ENCODE data around the gene SUOX.
A peak's percentile ranks its signal among the peaks of the same experiment; 100 is the strongest.

SUOX gene

GRCh38 chr12:56020423-56021184 lies 23.5 kb downstream of the SUOX start, which contains the start of gene IKZF4:
Gene IKZF4 (plus strand): TSS chr12:56021043. CDS start chr12:56021494, 451 bp downstream.
- Histone ChIP-seq H3K79me2 (ENCODE audit: control insufficient read depth, insufficient read depth, low read length, poor library complexity) (no peaks in the 10 kb centered on the region), H2BK120ac (ENCODE audit: insufficient read depth, low read length, poor library complexity) (peak within 1 kb of the TSS; percentile 52), H3K79me1 (ENCODE audit: low read length) (peaks cover 11% of the 10 kb centered on the region), H2BK12ac (ENCODE audit: low read length) (peak within 1 kb of the TSS; percentile 15), H2AFZ (ENCODE audit: insufficient read depth, low read length, poor library complexity) (peak within 1 kb of the TSS; percentile 13), H3K36me3 (ENCODE audit: control insufficient read depth in 1 of 2, insufficient read depth in 2 of 2, low read length in 2 of 2) (peaks cover 2% of the 10 kb centered on the region in 2 experiments), H3K14ac (ENCODE audit: low read length) (peak within 1 kb of the TSS; percentile 10), H3K27me3 (ENCODE audit: insufficient read depth, low read length) (no peaks in the 10 kb centered on the region), H4K8ac (ENCODE audit: low read depth, low read length) (peak within 1 kb of the TSS; percentile 85), H4K12ac (ENCODE audit: low read depth, low read length) (peak within 1 kb of the TSS; percentile 13), H3K18ac (ENCODE audit: low read length) (peak within 1 kb of the TSS; percentile 1), H4K91ac (ENCODE audit: low read depth, low read length) (peak within 1 kb of the TSS; percentile 71), H3K4me2 (ENCODE audit: low read length) (peak within 1 kb of the TSS; percentile 49), H3K9me3 (ENCODE audit: insufficient read depth, low read depth, low read length) (peaks cover 1% of the 10 kb centered on the region), H2BK5ac (ENCODE audit: low read depth, low read length, poor library complexity) (peak within 1 kb of the TSS; percentile 7), H3K4me3 (ENCODE audit: low read depth, low read length) (no peak within 1 kb of the TSS), H3K4me1 (ENCODE audit: control insufficient read depth in 1 of 2, insufficient read depth in 2 of 2, low read length in 2 of 2) (peaks cover 12 to 19% of the 10 kb centered on the region in 2 experiments), H3K27ac (ENCODE audit: low read depth, low read length) (peak within 1 kb of the TSS; percentile 2), H3K23ac (ENCODE audit: low read length) (no peak within 1 kb of the TSS), H2AK5ac (ENCODE audit: low read length) (no peak within 1 kb of the TSS), H3K4ac (ENCODE audit: low read depth, low read length) (no peak within 1 kb of the TSS), H3K9ac (ENCODE audit: low read length) (no peak within 1 kb of the TSS)
- no CpG with 5 or more reads among the region's 10 CpGs for WGBS (ENCODE audit: extremely low coverage, insufficient coverage, insufficient read length)
- no peak for DNase-seq

- no peak overlapping the region for H3K4ac ChIP-seq (ENCODE audit: low read depth, low read length)
- peaks cover 1% of the 10 kb centered on the region for H3K9me3 ChIP-seq (ENCODE audit: insufficient read depth, low read depth, low read length)
- no peak overlapping the region for H4K12ac ChIP-seq (ENCODE audit: low read depth, low read length)
- no peaks in the 10 kb centered on the region for H3K79me2 ChIP-seq (ENCODE audit: control insufficient read depth, insufficient read depth, low read length, poor library complexity)
- WGBS (ENCODE audit: extremely low coverage, insufficient coverage, insufficient read length) = no CpG with 5 or more reads among the region's 2 CpGs
- H3K14ac ChIP-seq (ENCODE audit: low read length) = no peak overlapping the region
- H2BK12ac ChIP-seq (ENCODE audit: low read length) = no peak overlapping the region
- H4K91ac ChIP-seq (ENCODE audit: low read depth, low read length) = no peak overlapping the region
- no peak for DNase-seq
- no peak overlapping the region for H3K9ac ChIP-seq (ENCODE audit: low read length)
- no peak overlapping the region for H3K27ac ChIP-seq (ENCODE audit: low read depth, low read length)
- H4K8ac ChIP-seq (ENCODE audit: low read depth, low read length) = peak overlapping the region; percentile 29
- H3K4me3 ChIP-seq (ENCODE audit: low read depth, low read length) = no peak overlapping the region
- no peak overlapping the region for H2AK5ac ChIP-seq (ENCODE audit: low read length)
- no peak overlapping the region for H2BK120ac ChIP-seq (ENCODE audit: insufficient read depth, low read length, poor library complexity)
- H3K23ac ChIP-seq (ENCODE audit: low read length) = no peak overlapping the region
- H2BK5ac ChIP-seq (ENCODE audit: low read depth, low read length, poor library complexity) = no peak overlapping the region
- no peaks in the 10 kb centered on the region for H3K27me3 ChIP-seq (ENCODE audit: insufficient read depth, low read length)
- H3K36me3 ChIP-seq (ENCODE audit: control insufficient read depth in 1 of 2, insufficient read depth in 2 of 2, low read length in 2 of 2) = peaks cover 6 to 7% of the 10 kb centered on the region in 2 experiments
- H3K4me2 ChIP-seq (ENCODE audit: low read length) = no peak overlapping the region
- peaks cover 13% of the 10 kb centered on the region for H3K79me1 ChIP-seq (ENCODE audit: low read length)
- H2AFZ ChIP-seq (ENCODE audit: insufficient read depth, low read length, poor library complexity) = no peak overlapping the region
- no peak overlapping the region for H3K18ac ChIP-seq (ENCODE audit: low read length)
- H3K4me1 ChIP-seq (ENCODE audit: control insufficient read depth in 1 of 2, insufficient read depth in 2 of 2, low read length in 2 of 2) = peaks cover 9 to 20% of the 10 kb centered on the region in 2 experiments
Measured at GRCh38 chr12:56021889-56022497, 24.9 kb downstream of the SUOX start.

GRCh38 chr12:56028511-56029165 lies 31.6 kb downstream of the SUOX start:
- H3K18ac ChIP-seq (ENCODE audit: low read length) = peak overlapping the region; percentile 33
- no peaks in the 10 kb centered on the region for H3K79me2 ChIP-seq (ENCODE audit: control insufficient read depth, insufficient read depth, low read length, poor library complexity)
- no peak overlapping the region for H3K4me3 ChIP-seq (ENCODE audit: low read depth, low read length)
- peaks cover 1% of the 10 kb centered on the region for H3K9me3 ChIP-seq (ENCODE audit: insufficient read depth, low read depth, low read length)
- no peak overlapping the region for H3K14ac ChIP-seq (ENCODE audit: low read length)
- H3K23ac ChIP-seq (ENCODE audit: low read length) = no peak overlapping the region
- H3K9ac ChIP-seq (ENCODE audit: low read length) = no peak overlapping the region
- H4K12ac ChIP-seq (ENCODE audit: low read depth, low read length) = no peak overlapping the region
- no peak overlapping the region for H2AK5ac ChIP-seq (ENCODE audit: low read length)
- peak overlapping the region; percentile 32 for H4K91ac ChIP-seq (ENCODE audit: low read depth, low read length)
- H2BK5ac ChIP-seq (ENCODE audit: low read depth, low read length, poor library complexity) = peak overlapping the region; percentile 64
- no peak overlapping the region for H3K4ac ChIP-seq (ENCODE audit: low read depth, low read length)
- DNase-seq = no peak
- H3K4me2 ChIP-seq (ENCODE audit: low read length) = no peak overlapping the region
- H3K79me1 ChIP-seq (ENCODE audit: low read length) = peaks cover 6% of the 10 kb centered on the region
- WGBS (ENCODE audit: extremely low coverage, insufficient coverage, insufficient read length) = no CpG with 5 or more reads among the region's 5 CpGs
- H2BK120ac ChIP-seq (ENCODE audit: insufficient read depth, low read length, poor library complexity) = no peak overlapping the region
- H4K8ac ChIP-seq (ENCODE audit: low read depth, low read length) = no peak overlapping the region
- no peak overlapping the region for H2BK12ac ChIP-seq (ENCODE audit: low read length)
- H3K36me3 ChIP-seq (ENCODE audit: control insufficient read depth in 1 of 2, insufficient read depth in 2 of 2, low read length in 2 of 2) = peaks cover 19% of the 10 kb centered on the region in 2 experiments
- peak overlapping the region; percentile 74 for H3K27ac ChIP-seq (ENCODE audit: low read depth, low read length)
- no peak overlapping the region for H2AFZ ChIP-seq (ENCODE audit: insufficient read depth, low read length, poor library complexity)
- no peaks in the 10 kb centered on the region for H3K27me3 ChIP-seq (ENCODE audit: insufficient read depth, low read length)
- H3K4me1 ChIP-seq (ENCODE audit: control insufficient read depth in 1 of 2, insufficient read depth in 2 of 2, low read length in 2 of 2) = peaks cover 2 to 10% of the 10 kb centered on the region in 2 experiments

GRCh38 chr12:56029166-56029519 lies 32.1 kb downstream of the SUOX start:
- Histone ChIP-seq H3K4me3 (ENCODE audit: low read depth, low read length) (no peak overlapping the region), H3K23ac (ENCODE audit: low read length) (no peak overlapping the region), H2AK5ac (ENCODE audit: low read length) (no peak overlapping the region), H3K14ac (ENCODE audit: low read length) (no peak overlapping the region), H4K12ac (ENCODE audit: low read depth, low read length) (no peak overlapping the region), H3K79me1 (ENCODE audit: low read length) (peaks cover 6% of the 10 kb centered on the region), H3K4me1 (ENCODE audit: control insufficient read depth in 1 of 2, insufficient read depth in 2 of 2, low read length in 2 of 2) (peaks cover 2 to 10% of the 10 kb centered on the region in 2 experiments), H3K36me3 (ENCODE audit: control insufficient read depth in 1 of 2, insufficient read depth in 2 of 2, low read length in 2 of 2) (peaks cover 19% of the 10 kb centered on the region in 2 experiments), H3K27me3 (ENCODE audit: insufficient read depth, low read length) (no peaks in the 10 kb centered on the region), H4K8ac (ENCODE audit: low read depth, low read length) (no peak overlapping the region), H3K18ac (ENCODE audit: low read length) (no peak overlapping the region), H3K79me2 (ENCODE audit: control insufficient read depth, insufficient read depth, low read length, poor library complexity) (no peaks in the 10 kb centered on the region), H4K91ac (ENCODE audit: low read depth, low read length) (no peak overlapping the region), H3K4ac (ENCODE audit: low read depth, low read length) (no peak overlapping the region), H3K9ac (ENCODE audit: low read length) (no peak overlapping the region), H2BK120ac (ENCODE audit: insufficient read depth, low read length, poor library complexity) (no peak overlapping the region), H3K4me2 (ENCODE audit: low read length) (no peak overlapping the region), H2BK5ac (ENCODE audit: low read depth, low read length, poor library complexity) (no peak overlapping the region), H3K27ac (ENCODE audit: low read depth, low read length) (peak overlapping the region; percentile 74), H3K9me3 (ENCODE audit: insufficient read depth, low read depth, low read length) (peaks cover 1% of the 10 kb centered on the region), H2AFZ (ENCODE audit: insufficient read depth, low read length, poor library complexity) (no peak overlapping the region), H2BK12ac (ENCODE audit: low read length) (no peak overlapping the region)
- peak in 1 of 2 donors; percentile 61 for DNase-seq
